Gastrocnemius medialis (tissue), 4 donors: ENCODE data around the gene POLR1F. TPM values are rescaled to one million over a fixed set of nuclear protein-coding genes. Genes with fewer than 3 reads are reported as not detected.
A peak's percentile ranks its signal among the peaks of the same experiment; 100 is the strongest.

Experiments used
- ATAC-seq, 2 donors: fragments of 150-250 bp; one replicate each; pipeline ENCODE4 v1.9.1; 2016
- DNase-seq, 2 donors: peaks; one replicate each; pipeline ENCODE4 v3.0.0-alpha.2; 2019
- H3K27ac ChIP-seq, 4 donors: fragments of 200-600 bp; sonication (generic); 1 replicate in 1 of 4; 2 replicates in 3 of 4; pipeline ENCODE4 v1.5.1; 2016 to 2018; ENCODE audit warnings: mild to moderate bottlenecking in 2 of 4, moderate library complexity in 1 of 4
- H3K27me3 ChIP-seq, 3 donors: fragments of 200-600 bp; sonication (generic) in 2 of 3; 1 replicate in 1 of 3; 2 replicates in 2 of 3; pipeline versions ENCODE4 v1.5.1 to v1.6.0; 2016 to 2019; ENCODE audit warnings: mild to moderate bottlenecking in 1 of 3, moderate library complexity in 1 of 3
- H3K36me3 ChIP-seq, 2 donors: fragments of 200-600 bp; sonication (generic) in 1 of 2; one replicate each; pipeline ENCODE4 v1.5.1; 2017 to 2018
- H3K4me1 ChIP-seq, 2 donors: fragments of 200-600 bp; sonication (generic) in 1 of 2; one replicate each; pipeline ENCODE4 v1.5.1; 2016 to 2017; ENCODE audit warnings: mild to moderate bottlenecking in 2 of 2
- H3K4me3 ChIP-seq, 4 donors: fragments of 200-600 bp; sonication (generic) in 3 of 4; 1 replicate in 1 of 4; 2 replicates in 3 of 4; pipeline ENCODE4 v1.5.1; 2016 to 2019; ENCODE audit warnings: mild to moderate bottlenecking in 2 of 4
- H3K9me3 ChIP-seq, 3 donors: fragments of 200-600 bp; sonication (generic) in 2 of 3; 1 replicate in 1 of 3; 2 replicates in 2 of 3; pipeline ENCODE4 v1.5.1; 2016 to 2019
- POLR2A ChIP-seq, 2 donors: fragments of 450-650 bp; IDR thresholded peaks; one replicate each; pipeline ENCODE4 v1.6.1; 2017; ENCODE audit warnings: antibody characterized with exemption in 2 of 2, mild to moderate bottlenecking in 2 of 2, moderate library complexity in 2 of 2
- in situ Hi-C, 4 donors: fragments of 200-750 bp; cut with MboI; loops; one replicate each; pipeline versions ENCODE4 v1.15.0 to v1.8.0; 2017; ENCODE audit warnings: low sequenced_read_pairs in 4 of 4
- intact Hi-C: fragments of 100-400 bp; cut with DNase I; formaldehyde crosslinking; loops from one replicate; pipeline ENCODE4 v1.15.1; 2023; ENCODE audit warnings: low total_unique reads
- total RNA-seq, 4 donors: library from RNA; depleted of rRNA; stranded (reverse); fragments of >200 nt; gene quantifications; one replicate each; pipeline versions ENCODE4 v1.1.0 to v1.2.3, GENCODE V29; 2016
- TF ChIP-seq, protein P1 (sequence below), 5 experiments: fragments of 450-650 bp in 3 of 5; fragments of 200-600 bp in 2 of 5; sonication (generic) in 2 of 5; IDR thresholded peaks in 4 of 5; conservative IDR thresholded peaks in 1 of 5; 1 replicate in 4 of 5; 2 replicates in 1 of 5; pipeline ENCODE4 v1.5.1; 2016 to 2019; ENCODE audit warnings: antibody characterized with exemption in 5 of 5, mild to moderate bottlenecking in 3 of 5, moderate library complexity in 3 of 5

Gene POLR1F
- total RNA-seq, 4 donors from 2014 or later, result 8.0 to 18.0 (median 9.2) TPM

- TF ChIP-seq, protein P1, sequence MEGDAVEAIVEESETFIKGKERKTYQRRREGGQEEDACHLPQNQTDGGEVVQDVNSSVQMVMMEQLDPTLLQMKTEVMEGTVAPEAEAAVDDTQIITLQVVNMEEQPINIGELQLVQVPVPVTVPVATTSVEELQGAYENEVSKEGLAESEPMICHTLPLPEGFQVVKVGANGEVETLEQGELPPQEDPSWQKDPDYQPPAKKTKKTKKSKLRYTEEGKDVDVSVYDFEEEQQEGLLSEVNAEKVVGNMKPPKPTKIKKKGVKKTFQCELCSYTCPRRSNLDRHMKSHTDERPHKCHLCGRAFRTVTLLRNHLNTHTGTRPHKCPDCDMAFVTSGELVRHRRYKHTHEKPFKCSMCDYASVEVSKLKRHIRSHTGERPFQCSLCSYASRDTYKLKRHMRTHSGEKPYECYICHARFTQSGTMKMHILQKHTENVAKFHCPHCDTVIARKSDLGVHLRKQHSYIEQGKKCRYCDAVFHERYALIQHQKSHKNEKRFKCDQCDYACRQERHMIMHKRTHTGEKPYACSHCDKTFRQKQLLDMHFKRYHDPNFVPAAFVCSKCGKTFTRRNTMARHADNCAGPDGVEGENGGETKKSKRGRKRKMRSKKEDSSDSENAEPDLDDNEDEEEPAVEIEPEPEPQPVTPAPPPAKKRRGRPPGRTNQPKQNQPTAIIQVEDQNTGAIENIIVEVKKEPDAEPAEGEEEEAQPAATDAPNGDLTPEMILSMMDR (IDR thresholded peaks at IDR 0.05 in 4 of 5, conservative IDR thresholded peaks at IDR 0.05 in 1 of 5), result no peak
- no peak for TF ChIP-seq POLR2A (IDR thresholded peaks at IDR 0.05)
- no peak for DNase-seq
- no peak for ATAC-seq
- Histone ChIP-seq H3K27me3 (no peaks in the 10 kb centered on the region), H3K4me1 (no peaks in the 10 kb centered on the region), H3K4me3 (no peak overlapping the region), H3K9me3 (no peaks in the 10 kb centered on the region), H3K36me3 (no peaks in the 10 kb centered on the region), H3K27ac (no peak overlapping the region)
- intact Hi-C loops (no loop called here), in situ Hi-C loops (no loop called here)
These were observed 33.0 kb downstream of the POLR1F start for GRCh38 chr7:19675816-19676215.

- TF ChIP-seq, protein P1 (IDR thresholded peaks at IDR 0.05 in 4 of 5, conservative IDR thresholded peaks at IDR 0.05 in 1 of 5), result no peak
- no peak for TF ChIP-seq POLR2A (IDR thresholded peaks at IDR 0.05)
- no peaks in the 10 kb centered on the region for H3K36me3 ChIP-seq
- intact Hi-C loops, result no loop called here
- DNase-seq (no peak), ATAC-seq (no peak)
- no peak overlapping the region for H3K27ac ChIP-seq
- H3K27me3 ChIP-seq, result no peaks in the 10 kb centered on the region
- no peaks in the 10 kb centered on the region for H3K4me1 ChIP-seq
- in situ Hi-C loops, result no loop called here
- H3K9me3 ChIP-seq, result no peaks in the 10 kb centered on the region
- no peak overlapping the region for H3K4me3 ChIP-seq
These were observed 34.4 kb downstream of the POLR1F start for GRCh38 chr7:19674266-19674960.

DNA sequence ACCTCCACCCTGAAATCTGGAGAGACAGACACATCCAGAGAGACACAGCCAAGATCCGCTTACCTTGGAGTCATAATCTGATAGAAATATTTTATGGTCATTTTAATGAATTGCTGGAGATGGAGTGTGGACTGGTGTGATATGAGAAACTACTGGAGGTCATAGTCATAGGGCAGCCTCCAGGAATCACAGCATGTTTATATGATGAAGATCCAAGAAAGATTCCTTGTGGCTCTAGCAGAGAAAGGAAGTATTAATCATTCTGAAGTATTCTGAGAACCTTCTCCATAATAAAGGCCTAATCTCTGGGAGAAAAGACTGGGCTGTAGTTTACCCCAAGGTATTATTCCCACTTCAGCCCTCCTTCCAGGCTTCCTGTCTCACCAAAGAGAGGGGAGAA, 38.0 kb downstream of the POLR1F start:
- Histone ChIP-seq H3K4me1 (no peaks in the 10 kb centered on the region), H3K27me3 (no peaks in the 10 kb centered on the region), H3K27ac (no peak overlapping the region), H3K9me3 (no peaks in the 10 kb centered on the region), H3K36me3 (no peaks in the 10 kb centered on the region), H3K4me3 (no peak overlapping the region)
- DNase-seq (no peak), ATAC-seq (no peak)
- intact Hi-C loops, result no loop called here
- in situ Hi-C loops, result no loop called here
- no peak for TF ChIP-seq POLR2A (IDR thresholded peaks at IDR 0.05)
- TF ChIP-seq, protein P1 (IDR thresholded peaks at IDR 0.05 in 4 of 5, conservative IDR thresholded peaks at IDR 0.05 in 1 of 5), result no peak

DNA sequence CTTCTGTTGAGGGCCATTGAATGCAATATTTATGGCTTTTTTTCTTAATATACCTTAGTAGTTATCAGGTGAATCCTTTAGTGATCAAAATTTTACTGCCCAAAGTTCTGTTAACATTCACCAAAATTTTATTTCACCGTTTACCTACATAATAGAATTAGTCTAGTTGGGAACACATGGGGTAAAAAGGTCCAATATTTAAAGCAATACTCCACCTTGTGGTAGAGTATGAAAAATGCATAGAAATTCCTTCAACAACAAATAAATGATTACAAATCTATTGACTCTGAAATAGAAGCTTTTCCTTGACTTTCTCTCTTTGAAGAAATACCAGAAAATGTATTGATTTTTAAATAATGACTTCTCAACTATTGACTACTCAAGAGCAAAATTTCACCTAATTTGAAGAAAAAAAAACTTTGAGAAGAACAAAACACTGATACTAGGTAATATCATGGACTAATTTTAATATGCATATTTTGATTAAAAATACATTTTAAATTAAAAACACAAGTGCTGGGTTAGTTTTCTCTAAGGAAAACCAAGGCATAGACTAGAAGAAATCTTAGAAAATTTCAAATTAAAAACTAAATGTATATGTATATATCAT, 43.3 kb downstream of the POLR1F start:
- TF ChIP-seq, protein P1 (IDR thresholded peaks at IDR 0.05 in 4 of 5, conservative IDR thresholded peaks at IDR 0.05 in 1 of 5), result peak in 4 of 5 experiments; percentile 40 to 63 (median 46)
- no peak for TF ChIP-seq POLR2A (IDR thresholded peaks at IDR 0.05)
- ATAC-seq, result no peak
- Histone ChIP-seq H3K9me3 (no peaks in the 10 kb centered on the region), H3K27ac (no peak overlapping the region), H3K4me3 (no peak overlapping the region), H3K27me3 (no peaks in the 10 kb centered on the region), H3K36me3 (no peaks in the 10 kb centered on the region), H3K4me1 (peaks cover 0 to 5% of the 10 kb centered on the region in 2 donors)
- intact Hi-C loops (loop anchor here (10.0 kb wide), 1 partner anchor 541 kb away; no protein-coding TSS in a partner anchor), in situ Hi-C loops (no loop called here)
- no peak for DNase-seq
